ENCODE data around the gene NEFH.
"Not testable (repeated sequence)": the region's sequence is repeated elsewhere in the genome, so short reads cannot be mapped to it uniquely, and the experiment has no call there.

NEFH gene, protein sequence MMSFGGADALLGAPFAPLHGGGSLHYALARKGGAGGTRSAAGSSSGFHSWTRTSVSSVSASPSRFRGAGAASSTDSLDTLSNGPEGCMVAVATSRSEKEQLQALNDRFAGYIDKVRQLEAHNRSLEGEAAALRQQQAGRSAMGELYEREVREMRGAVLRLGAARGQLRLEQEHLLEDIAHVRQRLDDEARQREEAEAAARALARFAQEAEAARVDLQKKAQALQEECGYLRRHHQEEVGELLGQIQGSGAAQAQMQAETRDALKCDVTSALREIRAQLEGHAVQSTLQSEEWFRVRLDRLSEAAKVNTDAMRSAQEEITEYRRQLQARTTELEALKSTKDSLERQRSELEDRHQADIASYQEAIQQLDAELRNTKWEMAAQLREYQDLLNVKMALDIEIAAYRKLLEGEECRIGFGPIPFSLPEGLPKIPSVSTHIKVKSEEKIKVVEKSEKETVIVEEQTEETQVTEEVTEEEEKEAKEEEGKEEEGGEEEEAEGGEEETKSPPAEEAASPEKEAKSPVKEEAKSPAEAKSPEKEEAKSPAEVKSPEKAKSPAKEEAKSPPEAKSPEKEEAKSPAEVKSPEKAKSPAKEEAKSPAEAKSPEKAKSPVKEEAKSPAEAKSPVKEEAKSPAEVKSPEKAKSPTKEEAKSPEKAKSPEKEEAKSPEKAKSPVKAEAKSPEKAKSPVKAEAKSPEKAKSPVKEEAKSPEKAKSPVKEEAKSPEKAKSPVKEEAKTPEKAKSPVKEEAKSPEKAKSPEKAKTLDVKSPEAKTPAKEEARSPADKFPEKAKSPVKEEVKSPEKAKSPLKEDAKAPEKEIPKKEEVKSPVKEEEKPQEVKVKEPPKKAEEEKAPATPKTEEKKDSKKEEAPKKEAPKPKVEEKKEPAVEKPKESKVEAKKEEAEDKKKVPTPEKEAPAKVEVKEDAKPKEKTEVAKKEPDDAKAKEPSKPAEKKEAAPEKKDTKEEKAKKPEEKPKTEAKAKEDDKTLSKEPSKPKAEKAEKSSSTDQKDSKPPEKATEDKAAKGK

DNA sequence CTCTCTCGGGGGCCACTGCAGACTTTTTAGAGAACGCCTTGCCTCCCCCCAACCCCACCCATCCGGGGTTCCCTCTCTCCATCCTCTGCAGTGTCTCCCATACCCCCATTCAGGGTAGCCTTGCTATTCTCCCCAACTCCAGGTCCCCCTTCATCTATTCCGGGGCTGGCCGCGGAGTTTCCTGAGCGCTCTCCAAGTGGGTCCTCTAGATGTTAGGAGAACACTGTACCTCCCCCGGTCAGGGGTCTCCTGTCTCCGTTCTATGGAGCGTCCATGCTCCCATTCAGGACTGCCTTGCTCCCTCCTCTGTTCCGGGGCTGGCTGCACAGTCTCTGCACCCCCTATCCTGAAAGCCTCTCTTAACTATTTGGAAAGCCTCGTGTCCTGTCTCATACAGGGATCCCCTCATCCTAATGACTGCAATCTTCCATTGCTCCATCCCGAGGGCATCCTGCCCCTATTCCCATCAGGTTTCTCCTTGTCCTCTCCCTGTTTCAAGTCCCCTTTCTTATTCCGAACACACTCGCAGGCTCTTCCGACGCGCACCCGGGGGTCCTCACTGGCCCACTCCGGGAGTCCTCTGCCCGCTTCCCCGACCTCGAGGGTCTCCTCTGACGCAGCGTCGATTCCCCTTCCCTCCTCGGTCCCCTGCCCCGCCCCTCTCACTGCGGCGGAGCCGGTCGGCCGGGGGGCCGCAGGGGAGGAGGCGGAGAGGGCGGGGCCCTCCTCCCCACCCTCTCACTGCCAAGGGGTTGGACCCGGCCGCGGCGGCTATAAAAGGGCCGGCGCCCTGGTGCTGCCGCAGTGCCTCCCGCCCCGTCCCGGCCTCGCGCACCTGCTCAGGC is at the start of gene NEFH:
NEFH (plus strand) TSS at position 802 of the 845 bp plus-strand sequence. CDS start 45 bp downstream, outside the sequence.
- no peak for DNase-seq

DNA sequence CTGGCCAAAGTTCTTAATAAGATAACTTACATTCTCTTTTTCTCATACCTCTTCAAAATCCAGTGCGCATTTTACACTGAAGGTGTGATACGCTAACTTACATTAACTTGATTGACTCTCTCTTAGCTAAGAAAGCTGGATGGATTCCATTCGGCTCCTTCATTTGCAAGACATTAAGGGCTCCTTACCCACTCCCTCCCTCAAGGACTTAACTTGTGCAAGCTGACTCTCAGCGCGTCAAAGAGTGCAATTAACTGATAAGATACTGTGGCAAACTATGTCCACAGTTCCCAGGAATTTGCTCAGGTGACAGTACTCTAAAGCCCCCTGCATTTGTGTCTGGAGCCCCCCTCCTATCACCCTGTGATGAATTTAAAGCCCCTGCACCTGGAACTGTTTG is 48.0 kb upstream of the NEFH start:
- DNase-seq: no peak

DNA sequence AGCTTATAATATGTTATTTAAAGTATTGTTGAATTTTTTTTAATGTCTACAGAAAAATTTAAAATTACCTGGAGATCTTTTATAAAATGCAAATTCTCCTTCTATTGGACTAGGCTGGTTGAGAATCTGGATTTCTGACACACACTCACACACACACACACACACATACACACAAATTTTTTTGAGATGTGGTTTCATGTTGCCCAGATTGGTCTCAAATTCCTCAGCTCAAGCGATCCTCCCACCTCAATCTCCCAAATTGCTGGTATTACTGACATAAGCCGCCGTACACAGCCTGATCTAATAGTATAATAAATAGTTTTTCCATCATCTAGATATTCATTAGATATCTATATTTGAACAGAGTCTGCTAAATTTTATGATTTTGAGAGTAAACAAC is 46.2 kb upstream of the NEFH start:
- DNase-seq: no peak

DNA sequence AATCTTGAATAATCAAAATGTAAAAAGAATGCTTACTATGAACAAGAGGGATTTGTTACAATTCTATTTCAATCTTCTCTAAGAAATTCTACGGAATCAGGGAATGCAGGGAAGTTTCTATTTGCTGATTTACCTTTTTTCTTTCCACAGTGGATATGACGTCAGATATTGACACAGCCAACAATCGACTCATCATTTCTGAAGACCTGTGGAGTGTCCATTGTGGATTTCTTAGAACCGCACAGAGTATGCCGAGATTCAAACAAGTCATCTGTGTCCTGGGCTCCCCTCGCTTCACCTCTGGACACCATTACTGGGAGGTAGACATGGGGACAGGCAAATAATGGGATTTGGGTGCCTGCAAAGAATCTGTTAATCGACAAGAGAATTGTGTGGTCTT is 45.7 kb upstream of the NEFH start:
- DNase-seq: no peak

DNA sequence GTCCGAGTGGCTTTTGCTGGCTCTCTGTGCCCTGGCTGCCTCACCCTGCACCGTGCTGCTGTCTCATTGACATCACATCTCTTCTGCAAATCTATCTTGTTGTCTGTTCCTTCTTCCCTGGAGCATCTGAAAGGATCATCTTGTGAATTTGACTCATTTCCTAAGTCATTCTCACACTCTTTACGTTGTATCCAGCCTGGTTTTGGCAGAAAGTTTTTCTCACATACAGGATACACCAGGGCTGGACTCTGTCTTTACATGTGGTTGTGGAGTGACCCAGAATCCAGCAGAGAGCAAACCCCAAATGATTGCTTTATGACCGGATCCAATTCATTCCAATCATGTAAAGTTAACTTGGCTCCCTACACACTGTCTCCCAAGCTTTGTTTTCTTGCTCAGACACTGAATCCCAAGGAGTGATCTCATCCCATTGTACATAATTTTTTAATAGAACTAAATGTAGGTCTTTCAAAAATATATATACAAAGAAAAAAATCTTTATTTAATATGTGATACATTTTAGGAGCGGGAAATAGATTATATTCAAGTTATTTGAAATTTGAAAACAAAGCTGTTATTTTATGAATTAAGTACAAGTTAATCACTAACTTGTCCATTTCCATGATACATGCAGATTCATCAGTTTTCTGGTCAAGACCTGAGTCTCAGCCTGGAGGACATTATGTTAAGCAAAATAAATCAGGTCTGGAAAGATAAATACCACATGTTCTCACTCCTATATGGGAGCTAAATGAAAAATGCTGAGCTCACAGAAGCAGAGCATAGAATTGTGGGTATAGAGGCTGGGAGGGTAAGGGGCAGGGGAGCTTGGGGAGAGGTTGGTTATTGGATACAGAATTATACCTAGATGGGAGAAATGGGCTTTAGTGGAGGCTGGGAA is 44.5 kb upstream of the NEFH start:
- DNase-seq: no peak

DNA sequence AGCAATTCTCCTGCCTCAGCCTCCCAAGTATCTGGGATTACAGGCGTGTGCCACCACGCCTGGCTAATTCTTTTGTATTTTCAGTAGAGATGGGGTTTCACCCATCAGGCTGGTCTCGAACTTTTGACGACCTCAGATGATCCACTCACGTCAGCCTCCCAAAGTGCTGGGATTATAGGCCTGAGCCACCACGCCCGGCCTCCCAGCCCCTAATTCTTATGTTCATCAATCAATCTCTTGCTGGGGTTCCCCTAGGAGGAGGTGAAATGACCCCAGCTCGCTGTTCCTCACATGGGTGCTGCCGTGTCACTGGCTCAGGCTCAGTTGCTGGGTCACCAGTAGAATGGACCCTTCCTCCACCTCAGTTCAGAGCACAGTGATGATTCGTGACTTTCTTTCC is 41.7 kb upstream of the NEFH start, which contains the start of gene RFPL1:
RFPL1 (plus strand) TSS at position 301 of the 400 bp plus-strand sequence.
- not testable (repeated sequence) for DNase-seq

DNA sequence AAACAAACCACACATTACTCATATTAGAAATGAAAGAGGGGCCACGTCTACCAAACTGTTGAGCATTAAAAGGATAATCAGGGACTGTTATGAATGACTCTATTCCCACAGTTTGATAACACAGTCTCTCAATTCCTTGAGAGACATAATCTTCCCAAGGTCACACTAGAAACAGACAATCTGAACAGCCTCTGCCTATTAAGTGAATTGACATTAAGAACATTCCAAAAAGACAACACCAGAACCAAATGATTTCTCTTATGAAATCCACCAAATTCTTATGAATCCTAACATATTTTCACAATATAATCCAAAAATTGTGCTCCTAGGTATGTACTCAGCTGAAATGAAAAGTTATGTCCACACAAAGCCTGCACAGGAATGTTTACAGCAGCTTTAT is 37.0 kb upstream of the NEFH start:
- no peak for DNase-seq

DNA sequence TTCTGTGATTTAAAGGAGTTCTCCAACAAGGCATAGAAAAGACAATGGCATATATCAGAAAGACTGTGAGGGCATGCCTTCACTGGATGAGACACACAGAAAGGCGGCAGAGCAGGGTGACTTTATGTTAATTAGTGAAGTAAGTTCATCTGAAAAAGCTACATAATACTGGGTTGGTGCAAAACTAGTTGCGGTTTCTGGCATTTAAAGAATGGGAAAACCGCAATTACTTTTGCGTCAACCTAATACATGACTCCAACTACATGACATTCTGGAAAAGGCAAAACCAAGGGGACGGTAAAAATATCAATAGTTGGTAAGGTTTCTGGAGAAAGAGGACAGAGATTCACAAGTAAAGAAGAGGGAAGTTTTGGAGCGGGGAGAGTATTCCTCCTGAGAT is 36.6 kb upstream of the NEFH start:
- no peak for DNase-seq

DNA sequence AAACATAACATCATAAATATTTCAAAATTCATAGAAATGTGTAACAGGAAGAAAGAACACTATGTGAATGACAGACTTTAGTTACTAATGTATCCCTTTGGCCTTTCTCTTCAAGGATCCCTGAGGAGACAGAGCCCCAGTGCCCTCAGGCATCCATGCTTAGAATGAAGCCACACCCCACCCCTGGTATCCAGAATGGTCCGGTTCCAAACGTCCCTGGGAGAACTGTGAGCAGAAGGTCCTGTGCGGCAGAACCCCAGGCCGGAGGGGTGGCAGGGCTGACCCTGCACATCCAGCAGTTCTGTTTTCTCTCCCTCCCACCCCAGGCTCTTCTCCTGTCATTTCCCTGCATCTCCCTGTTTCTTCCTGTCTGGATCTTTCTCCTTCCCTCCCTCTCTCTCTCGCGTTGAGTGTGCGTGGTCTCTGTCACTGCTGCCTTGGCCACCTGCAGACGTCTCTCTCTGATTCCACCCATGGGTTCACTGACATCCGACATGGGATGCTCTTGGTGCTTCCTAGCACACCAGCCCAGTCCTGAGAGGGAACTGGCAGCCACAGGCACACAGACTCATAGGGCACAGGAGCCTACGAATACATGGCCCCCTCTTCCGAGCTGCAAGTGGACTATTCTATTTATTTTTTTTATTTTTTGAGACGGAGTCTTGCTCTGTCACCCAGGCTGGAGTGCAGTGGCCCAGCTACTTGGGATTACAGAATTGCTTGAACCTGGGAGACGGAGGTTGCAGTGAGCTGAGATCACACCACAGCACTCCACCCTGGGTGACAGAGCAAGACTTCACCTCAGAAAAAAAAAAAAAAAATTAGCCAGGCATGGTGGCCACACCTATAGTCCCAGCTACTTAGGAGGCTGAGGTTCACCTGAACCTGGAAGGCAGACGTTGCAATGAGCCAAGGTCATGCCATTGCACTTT is 35.9 kb upstream of the NEFH start:
- no peak for DNase-seq

DNA sequence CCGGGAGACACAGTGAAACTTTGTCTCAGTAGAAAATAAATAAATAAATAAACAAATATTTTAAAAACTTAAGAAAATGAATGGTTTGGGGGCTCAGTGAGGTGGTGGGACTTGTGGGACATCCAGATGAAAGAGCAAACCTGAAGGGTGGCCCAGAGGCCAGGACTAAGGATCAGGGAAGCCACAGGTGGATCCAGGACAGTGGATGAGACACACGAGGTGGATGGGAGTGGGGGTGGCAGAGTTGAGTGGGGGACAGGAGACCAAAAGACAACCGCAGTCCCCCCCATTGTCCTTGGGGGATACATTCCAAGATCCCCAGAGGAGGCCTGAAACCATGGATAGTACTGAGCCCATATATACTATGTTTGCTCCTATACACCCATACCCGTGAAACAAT is 34.5 kb upstream of the NEFH start:
- DNase-seq: no peak

DNA sequence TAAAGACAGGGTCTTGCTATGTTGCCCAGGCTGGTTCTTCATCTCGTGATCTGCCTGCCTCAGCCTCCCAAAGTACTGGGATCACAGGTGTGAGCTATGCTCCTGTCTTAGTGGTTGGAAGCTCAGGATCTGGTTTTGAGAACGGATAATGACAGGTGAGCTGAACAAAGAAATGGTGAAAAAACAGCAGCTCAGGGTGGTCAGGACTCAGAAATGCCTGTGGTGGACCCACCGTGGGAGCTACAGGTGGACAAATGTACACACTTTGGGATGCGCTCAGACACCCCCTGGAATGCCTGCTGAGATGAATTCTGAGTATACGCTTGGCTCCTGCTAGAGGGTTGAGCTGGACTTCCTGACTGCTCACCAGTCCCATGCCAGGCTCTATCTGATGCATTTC is 32.1 kb upstream of the NEFH start:
- DNase-seq: no peak

DNA sequence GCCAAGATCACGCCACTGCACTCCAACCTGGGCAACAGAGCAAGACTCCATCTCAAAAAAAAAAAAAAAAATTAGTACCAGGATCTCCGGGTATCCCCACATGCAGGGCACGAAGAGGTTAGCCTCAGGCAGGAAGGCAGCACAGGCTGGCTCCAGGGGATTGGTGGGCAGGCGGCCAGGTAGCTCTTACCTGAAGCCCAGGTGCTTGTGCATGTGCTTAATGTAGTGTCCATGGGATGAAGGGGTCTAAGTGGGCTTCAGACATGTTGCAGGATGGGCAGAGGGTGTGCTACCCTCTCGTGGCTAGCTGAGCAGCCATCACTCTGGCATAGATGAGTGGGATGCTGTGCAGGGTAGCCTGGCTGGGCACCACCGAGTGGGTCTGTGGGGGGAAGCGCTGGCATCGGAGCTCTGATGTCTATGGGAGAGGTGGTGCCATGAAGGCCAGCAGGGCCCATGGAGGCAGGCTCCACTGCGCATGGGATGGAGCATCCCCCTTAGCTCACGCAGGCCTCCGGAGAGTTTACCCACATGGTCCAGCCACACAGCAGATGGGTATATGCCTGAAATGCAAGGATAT is 30.6 kb upstream of the NEFH start:
- DNase-seq: no peak

DNA sequence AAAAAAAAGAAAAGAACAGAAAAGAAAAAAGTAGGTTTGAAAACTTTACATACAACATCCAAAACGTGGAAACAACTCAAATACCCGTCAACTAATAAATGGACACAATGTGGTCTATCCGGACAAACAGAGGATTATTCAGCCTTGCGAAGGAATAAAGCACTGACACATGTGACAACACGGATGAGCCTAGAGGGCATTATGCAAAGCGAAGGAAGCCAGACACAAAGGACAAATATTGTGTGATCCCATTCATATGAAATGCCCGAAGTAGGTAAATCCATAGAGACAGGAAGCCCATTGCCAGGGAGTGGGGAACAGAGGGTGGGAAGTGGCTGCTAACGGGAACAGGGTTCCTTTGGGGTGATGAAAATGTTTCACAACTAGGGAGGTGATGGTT is 29.8 kb upstream of the NEFH start:
- no peak for DNase-seq

DNA sequence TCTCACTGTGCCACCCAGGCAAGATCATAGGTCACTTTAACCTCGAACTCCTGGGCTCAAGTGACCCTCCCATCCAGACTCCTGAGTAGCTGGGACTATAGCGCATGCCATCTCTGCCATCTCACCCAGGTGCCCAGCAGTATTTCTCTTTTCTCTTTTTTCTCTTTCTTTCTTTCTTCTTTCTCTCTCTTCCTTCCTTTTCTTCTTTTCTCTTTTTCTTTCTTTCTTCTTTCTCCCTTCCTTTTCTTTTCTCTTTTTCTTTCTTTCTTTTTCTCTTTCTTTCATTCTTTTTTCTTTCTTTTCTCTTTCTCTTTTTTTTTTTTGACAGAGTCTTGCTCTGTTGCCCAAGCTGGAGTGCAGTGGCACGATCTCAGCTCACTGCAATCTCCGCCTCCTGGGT is 28.2 kb upstream of the NEFH start:
- DNase-seq: no peak

DNA sequence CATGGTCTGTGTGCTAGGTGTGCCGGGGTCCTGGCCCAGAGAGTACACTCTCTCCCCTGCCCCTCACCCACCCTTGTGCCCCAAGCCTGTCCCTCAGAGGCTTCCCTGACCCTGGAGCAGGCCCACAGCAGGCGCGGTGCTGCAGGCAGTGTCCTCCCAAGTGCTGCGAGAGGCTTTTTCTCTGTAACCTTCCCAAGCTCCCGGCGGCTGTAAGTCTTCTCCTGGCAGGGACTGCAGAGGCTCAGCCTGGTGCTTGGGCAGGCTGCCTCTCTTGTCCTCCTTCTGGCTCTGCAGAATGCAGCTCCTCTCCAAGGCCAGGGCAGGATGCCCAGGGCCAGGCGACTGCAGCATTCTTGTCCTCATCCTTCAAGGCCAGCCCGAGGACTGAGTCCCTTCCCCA is 25.7 kb upstream of the NEFH start:
- no peak for DNase-seq

DNA sequence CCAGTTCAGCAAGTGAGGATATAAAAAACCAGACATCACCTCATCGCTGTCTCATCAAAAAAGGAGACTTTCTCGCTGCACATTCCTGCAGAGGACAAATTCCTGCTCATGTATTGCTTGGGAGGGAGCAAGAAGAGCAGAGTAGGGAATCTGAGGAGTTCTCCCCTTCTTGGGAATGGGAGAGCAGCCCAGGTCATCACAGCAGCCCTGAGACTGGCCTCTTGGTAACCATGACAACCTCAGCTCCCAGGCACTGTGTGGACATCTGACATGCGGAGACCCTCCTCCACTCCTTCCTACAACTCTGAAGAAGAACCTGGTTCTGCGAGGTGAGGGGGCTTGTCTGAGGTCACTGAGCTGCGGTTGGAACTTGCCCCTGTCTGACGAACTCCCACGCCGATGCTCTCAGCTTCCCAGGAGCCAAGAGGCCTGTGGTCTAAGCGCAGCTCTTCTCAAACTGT is 23.8 kb upstream of the NEFH start:
- DNase-seq: no peak

DNA sequence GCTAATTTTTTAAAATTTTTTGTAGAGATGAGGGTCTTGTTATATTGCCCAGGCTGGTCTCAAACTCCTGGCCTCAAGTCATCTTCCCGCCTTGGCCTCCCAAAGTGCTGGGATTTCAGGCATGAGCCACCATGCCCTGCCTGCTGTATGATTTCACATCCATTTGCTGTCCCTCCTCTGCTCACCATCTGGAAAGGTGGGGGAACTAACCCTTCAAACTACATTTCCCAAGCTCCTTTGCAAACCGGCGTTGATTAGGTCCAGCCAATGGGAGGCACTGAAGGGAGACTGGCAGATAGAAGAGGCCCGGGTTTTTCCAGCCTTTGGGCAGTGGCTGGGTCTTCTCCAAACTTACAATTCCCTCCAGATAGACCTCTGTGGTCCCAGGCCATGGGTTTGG is 22.3 kb upstream of the NEFH start:
- no peak for DNase-seq

DNA sequence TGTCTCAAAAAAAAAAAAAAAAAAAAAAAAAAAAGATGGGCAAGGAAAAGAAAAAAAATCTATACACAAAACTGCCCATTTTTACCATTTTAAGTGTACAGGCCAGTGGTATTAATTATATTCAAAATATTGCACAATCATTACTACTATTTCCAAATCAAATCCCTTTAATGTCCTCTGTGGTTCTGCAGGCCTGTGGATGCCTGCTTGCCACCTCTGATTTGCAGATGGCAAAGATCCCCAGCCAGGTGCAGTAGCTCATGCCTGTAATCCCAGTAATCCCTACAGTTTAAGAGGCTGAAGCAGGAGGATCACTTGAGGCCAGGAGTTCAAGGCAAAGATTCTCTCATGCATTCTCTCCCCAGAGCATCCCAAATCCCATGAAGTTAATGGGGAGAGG is 21.5 kb upstream of the NEFH start:
- DNase-seq: no peak

DNA sequence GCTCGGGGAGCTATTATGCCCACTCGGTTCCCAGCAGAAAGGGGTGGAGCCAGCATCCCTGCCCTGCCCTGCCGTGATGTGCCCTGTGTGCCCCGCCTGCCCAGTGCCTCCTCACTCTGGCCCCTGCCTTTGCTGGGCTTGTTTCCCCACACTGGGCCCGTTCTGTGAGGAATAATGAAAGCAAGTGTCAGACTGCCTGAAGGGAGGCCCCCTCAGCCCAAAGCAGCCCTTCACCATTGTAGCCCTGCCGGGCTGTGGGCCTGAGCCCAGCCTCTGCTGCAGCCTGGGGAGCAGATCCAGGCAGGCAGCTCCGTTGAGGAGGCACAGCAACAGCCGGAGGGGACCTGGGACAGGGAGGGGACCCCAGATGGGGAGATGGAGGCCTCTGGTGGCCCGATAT is 20.2 kb upstream of the NEFH start:
- DNase-seq: no peak

DNA sequence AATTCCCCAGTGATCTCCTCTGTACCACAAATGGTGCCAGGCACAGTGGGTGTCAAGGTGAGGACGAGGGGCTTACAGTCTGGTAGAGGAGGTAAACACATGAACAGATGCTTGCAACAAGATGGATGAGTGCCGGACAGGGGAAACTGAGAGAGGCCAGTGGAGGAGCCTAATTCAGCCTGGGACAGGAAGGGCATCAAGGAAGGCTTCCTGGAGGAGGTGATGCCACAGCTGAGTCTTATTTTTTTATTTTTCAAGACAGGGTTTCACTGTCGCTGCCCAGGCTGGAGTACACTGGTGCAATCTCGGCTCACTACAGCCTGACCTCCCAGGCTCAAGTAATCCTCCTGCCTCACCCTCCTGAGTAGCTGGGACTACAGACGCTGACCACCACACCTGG is 18.8 kb upstream of the NEFH start:
- DNase-seq: no peak
